GM12892 (cell line): ENCODE results near the gene ANKRD35.

Experiments used
- DNase-seq: peaks from one replicate; pipeline ENCODE4 v3.0.0; 2011; ENCODE audit not compliant: insufficient read length
- FAIRE-seq: peaks from 2 replicates; lab custom pipeline; 2011; peaks lifted over from hg19 to GRCh38; lab: Jason Lieb, UNC
- POLR2A ChIP-seq: IDR thresholded peaks from 2 replicates; pipeline ENCODE4 v1.6.1; 2011; ENCODE audit warnings: low read depth, low read length, control low read depth
- POLR2AphosphoS5 ChIP-seq: IDR thresholded peaks from 2 replicates; pipeline ENCODE4 v1.6.1; 2011; ENCODE audit warnings: low read depth, low read length, control low read depth
- TAF1 ChIP-seq: IDR thresholded peaks from 2 replicates; pipeline ENCODE4 v1.6.1; 2011; ENCODE audit warnings: low read depth, mild to moderate bottlenecking, control low read depth, low read length, borderline replicate concordance

Gene ANKRD35

GRCh38 chr1:145916745-145917144, 31.1 kb upstream of the ANKRD35 start:
- TF ChIP-seq POLR2A (no peak), POLR2AphosphoS5 (no peak)
- FAIRE-seq (no peak), DNase-seq (no peak)

- TF ChIP-seq POLR2A (no peak), TAF1 (no peak), POLR2AphosphoS5 (no peak)
- DNase-seq (no peak), FAIRE-seq (no peak)
Measured at GRCh38 chr1:145912128-145912641, 26.5 kb upstream of the ANKRD35 start.

GRCh38 chr1:145908653-145909052, 23.0 kb upstream of the ANKRD35 start:
- FAIRE-seq (no peak), DNase-seq (no peak)
- TF ChIP-seq POLR2A (no peak), POLR2AphosphoS5 (no peak), TAF1 (no peak)

- no peak for DNase-seq
- TF ChIP-seq POLR2A = no peak
- TF ChIP-seq POLR2AphosphoS5 = no peak
- no peak for TF ChIP-seq TAF1
- no peak for FAIRE-seq
Measured at GRCh38 chr1:145906954-145907753, 21.5 kb upstream of the ANKRD35 start.

- FAIRE-seq = no peak
- no peak for DNase-seq
- TF ChIP-seq POLR2AphosphoS5 (no peak), TAF1 (no peak), POLR2A (no peak)
Measured at GRCh38 chr1:145901312-145902021, 15.8 kb upstream of the ANKRD35 start.

- DNase-seq (no peak), FAIRE-seq (no peak)
- TF ChIP-seq POLR2AphosphoS5 = no peak
- no peak for TF ChIP-seq TAF1
- no peak for TF ChIP-seq POLR2A
Measured at GRCh38 chr1:145898756-145899155, 13.1 kb upstream of the ANKRD35 start.

- DNase-seq (no peak), FAIRE-seq (no peak)
- TF ChIP-seq POLR2AphosphoS5 (no peak), POLR2A (no peak), TAF1 (no peak)
Measured at GRCh38 chr1:145897969-145898368, 12.3 kb upstream of the ANKRD35 start.

GRCh38 chr1:145895471-145895870, 9.8 kb upstream of the ANKRD35 start:
- FAIRE-seq = no peak
- TF ChIP-seq POLR2A = no peak
- no peak for TF ChIP-seq POLR2AphosphoS5
- no peak for TF ChIP-seq TAF1

GRCh38 chr1:145893306-145894055, 7.8 kb upstream of the ANKRD35 start:
- no peak for FAIRE-seq
- TF ChIP-seq POLR2A (no peak), TAF1 (no peak)
- no peak for DNase-seq

More at GRCh38 chr1:145895471-145895870, 9.8 kb upstream of the ANKRD35 start:
- no peak for DNase-seq

- FAIRE-seq (no peak), DNase-seq (no peak)
Measured at GRCh38 chr1:145892486-145893087, 6.9 kb upstream of the ANKRD35 start.

More at GRCh38 chr1:145892486-145893087, 6.9 kb upstream of the ANKRD35 start:
- no peak for TF ChIP-seq POLR2A
- TF ChIP-seq TAF1 = no peak
- no peak for TF ChIP-seq POLR2AphosphoS5
